CD4-positive, CD25-positive, alpha-beta regulatory T cell (primary cell): ENCODE measurements around the gene PPP2R1B. TPM values are rescaled to one million over a fixed set of nuclear protein-coding genes. Genes with fewer than 3 reads are reported as not detected.

Experiments
- ATAC-seq, 2 donors: fragments of 150-1000 bp; cut with Tn5 transposase; one replicate each; pipeline ENCODE4 v1.10.0; 2021; ENCODE audit warnings: low read depth in 2 of 2, moderate number of reproducible peaks in 2 of 2, moderate library complexity in 1 of 2
- DNase-seq, 3 donors: peaks; one replicate each; pipeline versions ENCODE4 v3.0.0 to v3.0.0-alpha.2; 2012 to 2022; ENCODE audit warnings: mixed read lengths in 1 of 3
- H3K27ac ChIP-seq: one replicate; pipeline ENCODE4 v1.7.0; 2013; ENCODE audit warnings: mild to moderate bottlenecking, low read length; ENCODE audit not compliant: insufficient read depth, poor library complexity, severe bottlenecking
- H3K27me3 ChIP-seq: one replicate; pipeline ENCODE4 v1.7.0; 2013; ENCODE audit warnings: low read length; ENCODE audit not compliant: control insufficient read depth, insufficient read depth
- H3K36me3 ChIP-seq: one replicate; pipeline ENCODE4 v1.7.0; 2013; ENCODE audit warnings: mild to moderate bottlenecking, low read length, moderate library complexity; ENCODE audit not compliant: control insufficient read depth, insufficient read depth
- H3K4me1 ChIP-seq: 2 replicates; pipeline ENCODE4 v1.7.0; 2013; ENCODE audit warnings: mild to moderate bottlenecking, low read length; ENCODE audit not compliant: insufficient read depth, control insufficient read depth, poor library complexity, severe bottlenecking
- H3K4me3 ChIP-seq: one replicate; pipeline ENCODE4 v1.7.0; 2013; ENCODE audit warnings: low read depth, mild to moderate bottlenecking, low read length, moderate library complexity
- H3K9me3 ChIP-seq, 2 experiments: 1 replicate in 1 of 2; 2 replicates in 1 of 2; pipeline ENCODE4 v1.7.0; 2013; ENCODE audit warnings: low read length in 2 of 2, mild to moderate bottlenecking in 1 of 2, moderate library complexity in 1 of 2; ENCODE audit not compliant: control insufficient read depth in 2 of 2
- H3K27ac Mint-ChIP-seq, 3 donors: one replicate each; pipeline ENCODE4 v1.8.0; 2020 to 2022; ENCODE audit warnings: mild to moderate bottlenecking in 3 of 3, mixed read lengths in 3 of 3, moderate library complexity in 2 of 3
- H3K27me3 Mint-ChIP-seq: one replicate; pipeline ENCODE4 v1.8.0; 2022; ENCODE audit warnings: mild to moderate bottlenecking, mixed read lengths
- H3K36me3 Mint-ChIP-seq: one replicate; pipeline ENCODE4 v1.8.0; 2020; ENCODE audit warnings: mixed read lengths
- H3K4me1 Mint-ChIP-seq, 4 donors: one replicate each; pipeline ENCODE4 v1.8.0; 2020 to 2022; ENCODE audit warnings: mixed read lengths in 4 of 4, mild to moderate bottlenecking in 1 of 4
- H3K4me3 Mint-ChIP-seq, 4 donors: one replicate each; pipeline ENCODE4 v1.8.0; 2020 to 2022; ENCODE audit warnings: mild to moderate bottlenecking in 4 of 4, mixed read lengths in 4 of 4, moderate library complexity in 3 of 4
- H3K9me3 Mint-ChIP-seq, 7 donors: one replicate each; pipeline ENCODE4 v1.8.0; 2020 to 2022; ENCODE audit warnings: mixed read lengths in 7 of 7, mild to moderate bottlenecking in 3 of 7, moderate library complexity in 2 of 7
- polyA plus RNA-seq, 4 donors: library from polyadenylated mRNA; unstranded; fragments of 300-500 nt; fragmentation: Illumina TruSeq; gene quantifications; one replicate each; pipeline ENCODE4 v1.2.3, GENCODE V29; 2021
- total RNA-seq: library from RNA; stranded (reverse); gene quantifications from one replicate; pipeline ENCODE4 v1.2.3, GENCODE V29; 2022

Gene PPP2R1B
- total RNA-seq: 45.9 TPM
- 10 to 100 TPM; 16.5 to 23.7 (median 21.4) TPM for polyA plus RNA-seq

GRCh38 chr11:111765984-111766833, at the start of gene PPP2R1B:
TSS of gene PPP2R1B (minus strand) at chr11:111766389. CDS start at chr11:111766361, 28 bp downstream.
- peak within 1 kb of the TSS; percentile 70 for H3K27ac ChIP-seq
- Mint-ChIP-seq H3K27me3 (no peaks in the 10 kb centered on the region), H3K27ac (peak within 1 kb of the TSS; percentile 86 to 96 (median 92)), H3K4me3 (peak within 1 kb of the TSS; percentile 91 to 100 (median 94)), H3K36me3 (peaks cover 28% of the 10 kb centered on the region), H3K4me1 (peaks cover 14 to 48% (median 40%) of the 10 kb centered on the region in 4 donors), H3K9me3 (no peaks in the 10 kb centered on the region)
- H3K27me3 ChIP-seq: no peaks in the 10 kb centered on the region
- no peaks in the 10 kb centered on the region for H3K9me3 ChIP-seq
- peaks cover 20% of the 10 kb centered on the region for H3K36me3 ChIP-seq
- peaks cover 36% of the 10 kb centered on the region for H3K4me1 ChIP-seq
- DNase-seq (peak; percentile 69 to 75 (median 74)), ATAC-seq (peak; percentile 95 to 96)
- H3K4me3 ChIP-seq: peak within 1 kb of the TSS; percentile 96

GRCh38 chr11:111815489-111815888, 49.3 kb upstream of the PPP2R1B start:
- H3K4me3 Mint-ChIP-seq: no peak overlapping the region
- no peaks in the 10 kb centered on the region for H3K9me3 Mint-ChIP-seq
- H3K27ac Mint-ChIP-seq: peak overlapping the region in 2 of 3 donors; percentile 8 to 52
- Histone ChIP-seq H3K4me1 (no peaks in the 10 kb centered on the region), H3K27me3 (no peaks in the 10 kb centered on the region), H3K27ac (no peak overlapping the region), H3K9me3 (no peaks in the 10 kb centered on the region), H3K4me3 (no peak overlapping the region), H3K36me3 (no peaks in the 10 kb centered on the region)
- ATAC-seq: no peak
- no peaks in the 10 kb centered on the region for H3K27me3 Mint-ChIP-seq
- peak in 1 of 3 donors; percentile 7 for DNase-seq
- H3K4me1 Mint-ChIP-seq: peaks cover 5 to 13% (median 9%) of the 10 kb centered on the region in 4 donors
- peaks cover 17% of the 10 kb centered on the region for H3K36me3 Mint-ChIP-seq

GRCh38 chr11:111814557-111815320, 48.5 kb upstream of the PPP2R1B start:
- peak overlapping the region in 2 of 3 donors; percentile 8 to 52 for H3K27ac Mint-ChIP-seq
- peak overlapping the region in 1 of 4 donors; percentile 78 for H3K4me3 Mint-ChIP-seq
- H3K36me3 Mint-ChIP-seq: peaks cover 21% of the 10 kb centered on the region

GRCh38 chr11:111814106-111814505, 47.9 kb upstream of the PPP2R1B start:
- Histone ChIP-seq H3K4me3 (no peak overlapping the region), H3K4me1 (no peaks in the 10 kb centered on the region), H3K9me3 (no peaks in the 10 kb centered on the region), H3K27ac (no peak overlapping the region), H3K27me3 (no peaks in the 10 kb centered on the region), H3K36me3 (peaks cover 9% of the 10 kb centered on the region)
- Mint-ChIP-seq H3K9me3 (no peaks in the 10 kb centered on the region), H3K27ac (peak overlapping the region in 1 of 3 donors; percentile 62), H3K4me3 (no peak overlapping the region), H3K4me1 (peaks cover 3 to 13% (median 9%) of the 10 kb centered on the region in 4 donors), H3K36me3 (peaks cover 23% of the 10 kb centered on the region), H3K27me3 (no peaks in the 10 kb centered on the region)
- ATAC-seq (no peak), DNase-seq (no peak)

More at GRCh38 chr11:111814557-111815320, 48.5 kb upstream of the PPP2R1B start:
- H3K4me1 Mint-ChIP-seq: peaks cover 3 to 13% (median 9%) of the 10 kb centered on the region in 4 donors
- Histone ChIP-seq H3K4me3 (no peak overlapping the region), H3K27me3 (no peaks in the 10 kb centered on the region), H3K4me1 (no peaks in the 10 kb centered on the region), H3K27ac (no peak overlapping the region), H3K36me3 (peaks cover 3% of the 10 kb centered on the region), H3K9me3 (no peaks in the 10 kb centered on the region)
- no peaks in the 10 kb centered on the region for H3K9me3 Mint-ChIP-seq
- ATAC-seq (no peak), DNase-seq (no peak)
- no peaks in the 10 kb centered on the region for H3K27me3 Mint-ChIP-seq

- H3K4me1 Mint-ChIP-seq: peaks cover 6 to 13% (median 9%) of the 10 kb centered on the region in 4 donors
Observed at GRCh38 chr11:111812211-111812610, 46.0 kb upstream of the PPP2R1B start.

GRCh38 chr11:111811445-111811844, 45.3 kb upstream of the PPP2R1B start:
- no peak overlapping the region for H3K4me3 Mint-ChIP-seq
- ATAC-seq (no peak), DNase-seq (no peak)
- H3K9me3 Mint-ChIP-seq: no peaks in the 10 kb centered on the region
- Histone ChIP-seq H3K9me3 (no peaks in the 10 kb centered on the region), H3K4me3 (no peak overlapping the region), H3K4me1 (no peaks in the 10 kb centered on the region), H3K27me3 (no peaks in the 10 kb centered on the region), H3K27ac (no peak overlapping the region), H3K36me3 (peaks cover 22% of the 10 kb centered on the region)
- no peak overlapping the region for H3K27ac Mint-ChIP-seq
- peaks cover 33% of the 10 kb centered on the region for H3K36me3 Mint-ChIP-seq
- peaks cover 8 to 13% (median 10%) of the 10 kb centered on the region in 4 donors for H3K4me1 Mint-ChIP-seq
- H3K27me3 Mint-ChIP-seq: no peaks in the 10 kb centered on the region

More at GRCh38 chr11:111812211-111812610, 46.0 kb upstream of the PPP2R1B start:
- no peak overlapping the region for H3K27ac ChIP-seq
- Mint-ChIP-seq H3K27ac (no peak overlapping the region), H3K27me3 (no peaks in the 10 kb centered on the region), H3K4me3 (no peak overlapping the region), H3K36me3 (peaks cover 30% of the 10 kb centered on the region), H3K9me3 (no peaks in the 10 kb centered on the region)
- no peaks in the 10 kb centered on the region for H3K9me3 ChIP-seq
- no peaks in the 10 kb centered on the region for H3K27me3 ChIP-seq
- peaks cover 21% of the 10 kb centered on the region for H3K36me3 ChIP-seq
- H3K4me1 ChIP-seq: no peaks in the 10 kb centered on the region
- ATAC-seq (no peak), DNase-seq (no peak)
- H3K4me3 ChIP-seq: no peak overlapping the region

GRCh38 chr11:111808834-111809233, 42.6 kb upstream of the PPP2R1B start:
- DNase-seq: no peak
- no peaks in the 10 kb centered on the region for H3K9me3 ChIP-seq
- no peak overlapping the region for H3K27ac ChIP-seq
- peaks cover 46% of the 10 kb centered on the region for H3K36me3 Mint-ChIP-seq
- H3K9me3 Mint-ChIP-seq: no peaks in the 10 kb centered on the region
- H3K4me3 ChIP-seq: no peak overlapping the region
- peaks cover 40% of the 10 kb centered on the region for H3K36me3 ChIP-seq
- H3K27me3 ChIP-seq: no peaks in the 10 kb centered on the region
- H3K27me3 Mint-ChIP-seq: no peaks in the 10 kb centered on the region
- ATAC-seq: no peak
- H3K4me1 Mint-ChIP-seq: peaks cover 4 to 12% (median 6%) of the 10 kb centered on the region in 4 donors
- H3K4me1 ChIP-seq: no peaks in the 10 kb centered on the region
- H3K27ac Mint-ChIP-seq: peak overlapping the region in 1 of 3 donors; percentile 18
- H3K4me3 Mint-ChIP-seq: no peak overlapping the region
